Measurements from ENCODE around the gene JAZF1. TPM values are rescaled to one million over a fixed set of nuclear protein-coding genes. Genes with fewer than 3 reads are reported as not detected.
"Not testable (repeated sequence)": the region's sequence is repeated elsewhere in the genome, so short reads cannot be mapped to it uniquely, and the experiment has no call there.

The JAZF1 gene
- total RNA-seq, 1 experiment from 2014 or later: 1.5 TPM

- Histone ChIP-seq H3K9me3 (ENCODE audit: low read depth, low read length, poor library complexity, severe bottlenecking) (no peaks in the 10 kb centered on the region), H3K36me3 (ENCODE audit: insufficient read depth, low read length, poor library complexity, severe bottlenecking) (no peaks in the 10 kb centered on the region), H3K4me3 (ENCODE audit: low read depth, low read length, poor library complexity, severe bottlenecking) (no peak overlapping the region), H3K27ac (ENCODE audit: low read depth, low read length, poor library complexity, severe bottlenecking) (no peak overlapping the region), H3K27me3 (replicated peaks; ENCODE audit: insufficient read depth, low read depth, low read length, poor library complexity) (peaks cover 51% of the 10 kb centered on the region), H3K4me1 (ENCODE audit: insufficient read depth, low read length, poor library complexity, severe bottlenecking) (no peaks in the 10 kb centered on the region)
- POLR2A ChIA-PET (ENCODE audit: low non-redundant PET): no interaction called here
- no peak for DNase-seq (ENCODE audit: low spot score)
- TF ChIP-seq CTCF (conservative IDR thresholded peaks at IDR 0.05; ENCODE audit: low read depth, low read length) (no peak), EZH2 (IDR thresholded peaks at IDR 0.05; ENCODE audit: borderline replicate concordance, low read depth, low read length, poor library complexity, severe bottlenecking) (no peak)
- CTCF ChIA-PET: no interaction called here
- no TSS peak for BruUV-seq (replicated peaks)
- intact Hi-C loops (cut with micrococcal nuclease; ENCODE audit: unreplicated experiment): loop anchor here (5.0 kb wide), 1 partner anchor 224 kb away; no protein-coding TSS in a partner anchor
Observed at GRCh38 chr7:28016297-28016696, 164.3 kb downstream of the JAZF1 start.

GRCh38 chr7:28015169-28015568 lies 165.4 kb downstream of the JAZF1 start:
- H3K9me3 ChIP-seq (ENCODE audit: low read depth, low read length, poor library complexity, severe bottlenecking): no peaks in the 10 kb centered on the region
- POLR2A ChIA-PET (ENCODE audit: low non-redundant PET): no interaction called here
- DNase-seq (ENCODE audit: low spot score): no peak
- H3K27ac ChIP-seq (ENCODE audit: low read depth, low read length, poor library complexity, severe bottlenecking): no peak overlapping the region
- no peak overlapping the region for H3K4me3 ChIP-seq (ENCODE audit: low read depth, low read length, poor library complexity, severe bottlenecking)
- intact Hi-C loops (cut with micrococcal nuclease; ENCODE audit: unreplicated experiment): loop anchor here (5.0 kb wide), 1 partner anchor 223 kb away; no protein-coding TSS in a partner anchor
- no peaks in the 10 kb centered on the region for H3K4me1 ChIP-seq (ENCODE audit: insufficient read depth, low read length, poor library complexity, severe bottlenecking)
- BruUV-seq (replicated peaks): no TSS peak
- no peak for TF ChIP-seq EZH2 (IDR thresholded peaks at IDR 0.05; ENCODE audit: borderline replicate concordance, low read depth, low read length, poor library complexity, severe bottlenecking)
- TF ChIP-seq CTCF (conservative IDR thresholded peaks at IDR 0.05; ENCODE audit: low read depth, low read length): no peak
- H3K36me3 ChIP-seq (ENCODE audit: insufficient read depth, low read length, poor library complexity, severe bottlenecking): no peaks in the 10 kb centered on the region
- H3K27me3 ChIP-seq (replicated peaks; ENCODE audit: insufficient read depth, low read depth, low read length, poor library complexity): peaks cover 55% of the 10 kb centered on the region
- CTCF ChIA-PET: no interaction called here

GRCh38 chr7:28014340-28014739 lies 166.3 kb downstream of the JAZF1 start:
- DNase-seq (ENCODE audit: low spot score); BruUV-seq (replicated peaks); H3K27ac ChIP-seq (ENCODE audit: low read depth, low read length, poor library complexity, severe bottlenecking); H3K9me3 ChIP-seq (ENCODE audit: low read depth, low read length, poor library complexity, severe bottlenecking); POLR2A ChIA-PET (ENCODE audit: low non-redundant PET); CTCF ChIA-PET; H3K36me3 ChIP-seq (ENCODE audit: insufficient read depth, low read length, poor library complexity, severe bottlenecking); H3K4me1 ChIP-seq (ENCODE audit: insufficient read depth, low read length, poor library complexity, severe bottlenecking); intact Hi-C loops (cut with micrococcal nuclease; ENCODE audit: unreplicated experiment); H3K4me3 ChIP-seq (ENCODE audit: low read depth, low read length, poor library complexity, severe bottlenecking): not testable (repeated sequence)
- peaks cover 47% of the 10 kb centered on the region for H3K27me3 ChIP-seq (replicated peaks; ENCODE audit: insufficient read depth, low read depth, low read length, poor library complexity)

GRCh38 chr7:28013441-28013840 lies 167.2 kb downstream of the JAZF1 start:
- Histone ChIP-seq H3K36me3 (ENCODE audit: insufficient read depth, low read length, poor library complexity, severe bottlenecking) (no peaks in the 10 kb centered on the region), H3K4me3 (ENCODE audit: low read depth, low read length, poor library complexity, severe bottlenecking) (no peak overlapping the region), H3K27me3 (replicated peaks; ENCODE audit: insufficient read depth, low read depth, low read length, poor library complexity) (peaks cover 46% of the 10 kb centered on the region), H3K4me1 (ENCODE audit: insufficient read depth, low read length, poor library complexity, severe bottlenecking) (no peaks in the 10 kb centered on the region), H3K27ac (ENCODE audit: low read depth, low read length, poor library complexity, severe bottlenecking) (no peak overlapping the region), H3K9me3 (ENCODE audit: low read depth, low read length, poor library complexity, severe bottlenecking) (no peaks in the 10 kb centered on the region)
- intact Hi-C loops (cut with micrococcal nuclease; ENCODE audit: unreplicated experiment): no loop called here
- DNase-seq (ENCODE audit: low spot score): no peak
- CTCF ChIA-PET: no interaction called here
- POLR2A ChIA-PET (ENCODE audit: low non-redundant PET): no interaction called here
- BruUV-seq (replicated peaks): no TSS peak
- TF ChIP-seq EZH2 (IDR thresholded peaks at IDR 0.05; ENCODE audit: borderline replicate concordance, low read depth, low read length, poor library complexity, severe bottlenecking): no peak
- TF ChIP-seq CTCF (conservative IDR thresholded peaks at IDR 0.05; ENCODE audit: low read depth, low read length): no peak
